Upper lobe of right lung (tissue), 1 donor: ENCODE data around the gene CCSER1. TPM values are rescaled to one million over a fixed set of nuclear protein-coding genes. Genes with fewer than 3 reads are reported as not detected.

Experiments used
- ATAC-seq: fragments of 200-7000 bp; cut with Tn5 transposase; one replicate; pipeline ENCODE4 v1.9.1; 2020; ENCODE audit warnings: mild to moderate bottlenecking, moderate library complexity
- DNase-seq: peaks from one replicate; pipeline ENCODE4 v3.0.0-alpha.2; 2020
- H3K27ac ChIP-seq: fragments of 200-600 bp; one replicate; pipeline ENCODE4 v1.8.0; 2022
- H3K27me3 ChIP-seq: fragments of 200-600 bp; one replicate; pipeline ENCODE4 v1.8.0; 2022; ENCODE audit warnings: mild to moderate bottlenecking
- H3K36me3 ChIP-seq: fragments of 200-600 bp; one replicate; pipeline ENCODE4 v1.8.0; 2022
- H3K4me1 ChIP-seq: fragments of 200-600 bp; one replicate; pipeline ENCODE4 v1.8.0; 2022
- H3K4me3 ChIP-seq: fragments of 200-600 bp; one replicate; pipeline ENCODE4 v1.8.0; 2022; ENCODE audit warnings: mild to moderate bottlenecking
- H3K9me3 ChIP-seq: fragments of 200-600 bp; one replicate; pipeline ENCODE4 v1.8.0; 2022
- intact Hi-C: fragments of 100-400 bp; cut with DNase I; formaldehyde crosslinking; loops from one replicate; pipeline ENCODE4 v1.11.0; 2022
- total RNA-seq: library from RNA; stranded (reverse); fragmentation: NEBNext Ultra II Directional; extraction: Animal tissue kit (Norgen Biotek cat#: 25700); gene quantifications from one replicate; pipeline ENCODE4 v1.2.1, GENCODE V29; 2021
- TF ChIP-seq, protein P1 (sequence below): fragments of 200-600 bp; IDR thresholded peaks from one replicate; pipeline ENCODE4 v1.8.0; 2022; ENCODE audit warnings: antibody characterized with exemption
- donor health status: DM: no; HTN: yes; CAD: no; lungs with severe emphysema.

The CCSER1 gene
- total RNA-seq, 1 donor from 2014 or later = 7.4 TPM

DNA sequence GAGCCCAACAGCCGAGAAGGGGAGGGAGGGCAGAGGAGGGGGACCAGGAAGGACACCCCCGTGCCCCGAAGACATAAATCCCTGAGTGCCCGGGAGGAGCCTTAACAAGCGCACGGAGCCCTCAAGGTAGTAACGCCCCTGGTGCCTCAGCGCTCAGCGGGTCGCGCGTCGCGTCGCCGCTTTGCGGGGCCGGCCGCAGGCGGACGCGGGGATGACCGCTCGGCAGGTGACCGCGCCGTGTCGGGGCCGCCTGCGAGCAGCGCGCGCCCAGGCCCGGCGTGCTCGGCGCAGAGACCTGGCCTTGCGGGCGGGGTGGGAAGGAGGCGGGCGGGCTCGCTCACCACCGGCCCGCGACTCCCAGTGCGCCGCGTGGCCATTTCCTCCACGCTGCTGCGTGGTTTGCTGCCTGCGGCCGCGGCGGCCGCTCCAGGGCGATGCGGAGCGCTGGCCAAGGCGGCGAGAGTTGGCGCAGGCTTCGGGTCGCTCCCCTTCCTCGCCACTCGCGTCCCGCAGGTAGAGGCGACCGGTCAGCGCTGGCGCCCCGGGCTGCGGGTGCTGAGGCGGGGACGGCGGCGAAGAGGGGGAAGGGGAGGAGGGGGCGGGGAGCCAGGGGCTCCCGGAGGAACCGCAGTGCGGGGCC lies 632 bp downstream of the CCSER1 start:
- peak; percentile 73 for ATAC-seq
- TF ChIP-seq, protein P1, sequence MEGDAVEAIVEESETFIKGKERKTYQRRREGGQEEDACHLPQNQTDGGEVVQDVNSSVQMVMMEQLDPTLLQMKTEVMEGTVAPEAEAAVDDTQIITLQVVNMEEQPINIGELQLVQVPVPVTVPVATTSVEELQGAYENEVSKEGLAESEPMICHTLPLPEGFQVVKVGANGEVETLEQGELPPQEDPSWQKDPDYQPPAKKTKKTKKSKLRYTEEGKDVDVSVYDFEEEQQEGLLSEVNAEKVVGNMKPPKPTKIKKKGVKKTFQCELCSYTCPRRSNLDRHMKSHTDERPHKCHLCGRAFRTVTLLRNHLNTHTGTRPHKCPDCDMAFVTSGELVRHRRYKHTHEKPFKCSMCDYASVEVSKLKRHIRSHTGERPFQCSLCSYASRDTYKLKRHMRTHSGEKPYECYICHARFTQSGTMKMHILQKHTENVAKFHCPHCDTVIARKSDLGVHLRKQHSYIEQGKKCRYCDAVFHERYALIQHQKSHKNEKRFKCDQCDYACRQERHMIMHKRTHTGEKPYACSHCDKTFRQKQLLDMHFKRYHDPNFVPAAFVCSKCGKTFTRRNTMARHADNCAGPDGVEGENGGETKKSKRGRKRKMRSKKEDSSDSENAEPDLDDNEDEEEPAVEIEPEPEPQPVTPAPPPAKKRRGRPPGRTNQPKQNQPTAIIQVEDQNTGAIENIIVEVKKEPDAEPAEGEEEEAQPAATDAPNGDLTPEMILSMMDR = no peak
- intact Hi-C loops = no loop called here
- peak; percentile 73 for DNase-seq
- Histone ChIP-seq H3K27me3 (no peaks in the 10 kb centered on the region), H3K9me3 (no peaks in the 10 kb centered on the region), H3K4me3 (peak overlapping the region; percentile 61), H3K36me3 (no peaks in the 10 kb centered on the region), H3K4me1 (peaks cover 14% of the 10 kb centered on the region), H3K27ac (peak overlapping the region; percentile 68)

DNA sequence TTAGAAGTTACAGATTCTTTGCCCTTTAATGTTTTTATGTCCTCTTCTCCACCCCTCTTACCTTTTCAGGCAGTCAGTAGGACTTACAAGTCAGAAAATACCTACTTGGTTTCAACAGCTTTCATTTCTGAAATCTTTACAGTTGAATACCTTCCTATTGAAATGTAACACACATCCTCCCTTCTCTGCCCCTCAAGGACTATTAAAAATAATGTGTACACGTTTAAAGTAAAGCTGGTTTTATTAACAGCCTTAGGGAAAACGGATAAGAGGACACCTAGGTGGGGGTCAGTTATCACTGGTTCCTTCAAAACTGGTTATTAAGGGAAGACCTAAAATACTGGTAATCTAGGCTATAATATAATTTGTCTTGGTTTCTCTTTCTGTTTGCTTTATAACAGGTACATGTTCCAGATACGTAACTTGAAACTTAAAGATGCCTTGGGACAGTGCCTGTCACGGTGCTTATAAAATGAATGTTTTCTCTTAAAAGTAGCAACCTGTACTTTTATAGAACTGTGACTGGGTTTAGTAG lies 1.8 kb downstream of the CCSER1 start:
- intact Hi-C loops = no loop called here
- H3K4me3 ChIP-seq = peak overlapping the region; percentile 61
- no peak for DNase-seq

DNA sequence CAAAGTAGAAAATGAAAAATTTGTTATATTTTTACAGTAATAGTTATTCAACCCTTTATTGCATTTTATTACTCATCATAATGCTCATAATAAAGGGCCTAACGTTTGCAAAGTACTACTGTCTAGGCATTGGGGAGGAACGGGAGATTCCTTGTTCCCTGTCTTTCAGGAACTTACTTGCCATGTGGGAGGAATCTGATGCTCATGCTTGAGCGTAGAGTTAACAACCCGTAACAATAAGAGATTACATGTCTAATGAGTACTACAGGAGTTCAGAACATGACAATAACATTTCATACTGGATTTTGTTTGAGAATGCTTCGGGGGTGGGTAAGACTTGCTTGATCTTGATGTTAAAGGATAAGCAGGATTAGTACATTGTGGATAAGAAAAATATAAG lies 2.9 kb downstream of the CCSER1 start:
- Histone ChIP-seq H3K27me3 (no peaks in the 10 kb centered on the region), H3K36me3 (no peaks in the 10 kb centered on the region), H3K27ac (no peak overlapping the region), H3K4me3 (no peak overlapping the region), H3K4me1 (peaks cover 14% of the 10 kb centered on the region), H3K9me3 (no peaks in the 10 kb centered on the region)
- DNase-seq (no peak), ATAC-seq (no peak)
- intact Hi-C loops = no loop called here
- TF ChIP-seq, protein P1 = no peak

More for the DNA sequence above, 1.8 kb downstream of the CCSER1 start:
- no peak for ATAC-seq
- Histone ChIP-seq H3K27ac (peak overlapping the region; percentile 68), H3K27me3 (no peaks in the 10 kb centered on the region), H3K9me3 (no peaks in the 10 kb centered on the region), H3K4me1 (peaks cover 14% of the 10 kb centered on the region), H3K36me3 (no peaks in the 10 kb centered on the region)
- TF ChIP-seq, protein P1 = no peak

DNA sequence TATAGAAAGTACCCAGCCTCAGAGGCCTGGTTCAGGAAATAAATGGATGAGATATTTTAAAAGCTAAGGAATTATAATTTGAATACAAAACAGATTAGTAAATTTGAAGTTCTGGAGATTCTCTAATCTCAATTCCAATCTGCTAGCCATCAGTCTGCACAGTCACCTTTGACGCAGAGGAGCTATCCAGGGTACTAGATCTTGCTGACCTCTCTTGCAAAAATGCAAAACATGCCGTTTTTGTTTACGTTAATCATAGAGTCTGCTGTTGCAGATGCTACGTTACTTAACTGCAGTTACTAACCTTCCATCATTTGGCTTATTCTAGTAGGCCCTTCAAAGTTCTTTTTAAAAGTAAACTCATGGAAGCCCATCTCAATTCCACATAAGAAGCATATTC lies 10.4 kb downstream of the CCSER1 start:
- Histone ChIP-seq H3K27ac (no peak overlapping the region), H3K9me3 (no peaks in the 10 kb centered on the region), H3K4me1 (no peaks in the 10 kb centered on the region), H3K4me3 (no peak overlapping the region), H3K27me3 (no peaks in the 10 kb centered on the region), H3K36me3 (no peaks in the 10 kb centered on the region)
- TF ChIP-seq, protein P1 = no peak
- intact Hi-C loops = no loop called here
- ATAC-seq (no peak), DNase-seq (no peak)

DNA sequence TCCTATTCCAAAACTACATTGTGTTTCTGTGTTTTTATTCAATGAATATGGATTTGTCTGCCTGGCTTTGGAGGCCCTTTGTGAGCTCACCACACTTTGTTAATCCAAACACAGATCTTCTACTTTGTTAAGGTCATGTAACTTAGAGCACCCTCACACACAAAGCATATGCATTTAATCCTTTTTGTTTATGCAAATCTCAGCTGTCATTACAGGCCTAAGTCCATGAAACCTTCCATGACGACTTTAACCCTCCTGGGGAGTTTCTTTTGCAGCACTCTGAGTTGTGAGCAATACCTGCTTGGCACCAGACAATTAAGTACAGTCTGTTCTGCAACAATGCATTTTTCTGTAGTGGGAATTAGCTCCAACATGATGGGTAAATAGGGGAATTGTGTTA lies 14.9 kb downstream of the CCSER1 start:
- Histone ChIP-seq H3K36me3 (no peaks in the 10 kb centered on the region), H3K9me3 (no peaks in the 10 kb centered on the region), H3K27me3 (no peaks in the 10 kb centered on the region), H3K27ac (no peak overlapping the region), H3K4me1 (no peaks in the 10 kb centered on the region), H3K4me3 (no peak overlapping the region)
- TF ChIP-seq, protein P1 = no peak
- intact Hi-C loops = no loop called here
- DNase-seq = no peak
- no peak for ATAC-seq
